HepG2 (cell line): Measurements from ENCODE around the gene CCDC87. TPM values are rescaled to one million over a fixed set of nuclear protein-coding genes. Genes with fewer than 3 reads are reported as not detected.

Experiments
- ATAC-seq: fragments of 200-7000 bp; cut with Tn5 transposase; 3 replicates; pipeline ENCODE4 v1.9.1; 2020; ENCODE audit warnings: mild to moderate bottlenecking, moderate library complexity
- BruUV-seq: library from RNA; stranded (reverse); fragments of 400-500 nt; replicated peaks from 2 replicates; lab custom pipeline; 2021; lab: Mats Ljungman, UMichigan
- CTCF ChIA-PET: fragments of 300-600 bp; formaldehyde crosslinking; extraction: SDS; loops from one replicate; lab custom pipeline; 2021; ENCODE audit warnings: low total read pairs, inconsistent platforms, low intra/inter-chr PET ratio; lab: Yijun Ruan, JAX
- POLR2A ChIA-PET: fragments of 350-600 bp; sonication (Branson Sonifier 250); formaldehyde crosslinking; loops from one replicate; lab custom pipeline; 2020; ENCODE audit warnings: antibody characterized with exemption, inconsistent platforms; lab: Yijun Ruan, JAX
- DNase-seq: peaks from one replicate; pipeline ENCODE4 v3.0.0-alpha.2; 2015; ENCODE audit warnings: low spot score
- FAIRE-seq: peaks from 3 replicates; lab custom pipeline; 2011; peaks lifted over from hg19 to GRCh38; lab: Jason Lieb, UNC
- H2AFZ ChIP-seq: one replicate; pipeline ENCODE4 v1.6.1; 2011; ENCODE audit warnings: low read length, inconsistent platforms
- H3K27ac ChIP-seq: fragments of 300-600 bp; 3 replicates; pipeline ENCODE4 v1.8.0; 2011; ENCODE audit warnings: mixed run types, mild to moderate bottlenecking, mixed read lengths, low read length, inconsistent platforms; ENCODE audit not compliant: insufficient read depth; ENCODE audit errors: extremely low read length
- H3K27me3 ChIP-seq, 2 experiments: fragments of 200-600 bp in 1 of 2; 2 replicates in 1 of 2; 3 replicates in 1 of 2; pipeline versions ENCODE4 v1.6.0 to v1.8.0; 2011; ENCODE audit warnings: low read length in 2 of 2, mild to moderate bottlenecking in 2 of 2, moderate library complexity in 2 of 2, inconsistent platforms in 1 of 2; ENCODE audit not compliant: insufficient read depth in 2 of 2, control insufficient read depth in 1 of 2
- H3K36me3 ChIP-seq, 2 experiments: fragments of 200-600 bp in 1 of 2; replicated peaks in 1 of 2; 2 replicates in 1 of 2; 3 replicates in 1 of 2; pipeline versions ENCODE4 v1.5.1 to v1.8.0; 2011; ENCODE audit warnings: low read length in 2 of 2, inconsistent platforms in 1 of 2; ENCODE audit not compliant: insufficient read depth in 2 of 2, control insufficient read depth in 1 of 2
- H3K4me1 ChIP-seq: 2 replicates; pipeline ENCODE4 v1.5.1; 2012; ENCODE audit warnings: low read length, inconsistent platforms; ENCODE audit not compliant: insufficient read depth
- H3K4me2 ChIP-seq: 2 replicates; pipeline ENCODE4 v1.6.0; 2011; ENCODE audit warnings: low read depth, low read length, inconsistent platforms
- H3K4me3 ChIP-seq, 3 experiments: fragments of 200-600 bp in 1 of 3; sonication (generic), shearing (Covaris generic) in 1 of 3; replicated peaks in 1 of 3; 2 replicates each; pipeline ENCODE4 v1.5.1; 2011 to 2016; ENCODE audit warnings: low read length in 3 of 3, inconsistent platforms in 2 of 3, low read depth in 2 of 3, mild to moderate bottlenecking in 2 of 3, control low read depth in 1 of 3, mixed read lengths in 1 of 3; ENCODE audit not compliant: insufficient read depth in 1 of 3
- H3K79me2 ChIP-seq: one replicate; pipeline ENCODE4 v1.6.1; 2011; ENCODE audit warnings: low read length, inconsistent platforms; ENCODE audit not compliant: insufficient read depth
- H3K9ac ChIP-seq: 2 replicates; pipeline ENCODE4 v1.6.0; 2011; ENCODE audit warnings: mild to moderate bottlenecking, low read depth, low read length, inconsistent platforms; ENCODE audit not compliant: insufficient read depth
- H3K9me3 ChIP-seq: 2 replicates; pipeline ENCODE4 v1.5.1; 2012; ENCODE audit warnings: mild to moderate bottlenecking, low read length
- H4K20me1 ChIP-seq: 2 replicates; pipeline ENCODE4 v1.6.0; 2011; ENCODE audit warnings: inconsistent platforms, mild to moderate bottlenecking, low read length, moderate library complexity; ENCODE audit not compliant: insufficient read depth
- CBFB ChIP-seq: sonication (generic); formaldehyde crosslinking; IDR thresholded peaks from 2 replicates; pipeline ENCODE4 v1.4.0; 2020; ENCODE audit warnings: missing genetic modification reagents
- CREBL2 ChIP-seq: sonication (generic); formaldehyde crosslinking; IDR thresholded peaks from 2 replicates; pipeline ENCODE4 v1.8.1; 2023; ENCODE audit warnings: missing genetic modification reagents, mild to moderate bottlenecking, borderline replicate concordance
- GATAD2A ChIP-seq: IDR thresholded peaks from 2 replicates; pipeline ENCODE4 v1.6.1; 2016
- NFKB2 ChIP-seq: sonication (generic); formaldehyde crosslinking; IDR thresholded peaks from 2 replicates; pipeline ENCODE4 v1.4.0; 2020; ENCODE audit warnings: missing genetic modification reagents, borderline replicate concordance
- NFKBIZ ChIP-seq: IDR thresholded peaks from 2 replicates; pipeline ENCODE4 v1.6.1; 2018; ENCODE audit warnings: missing genetic modification reagents, missing compliant biosample characterization
- NR3C1 ChIP-seq: sonication (generic); formaldehyde crosslinking; IDR thresholded peaks from 2 replicates; pipeline ENCODE4 v1.4.0; 2020; ENCODE audit warnings: missing genetic modification reagents
- TCF7L2 ChIP-seq: IDR thresholded peaks from 2 replicates; pipeline ENCODE4 v1.6.1; 2011; ENCODE audit warnings: mild to moderate bottlenecking, low read depth, low read length, moderate library complexity
- TRAFD1 ChIP-seq: sonication (generic); formaldehyde crosslinking; IDR thresholded peaks from 2 replicates; pipeline ENCODE4 v1.5.1; 2020; ENCODE audit warnings: missing genetic modification reagents, mild to moderate bottlenecking, borderline replicate concordance
- ZMYM2 ChIP-seq: sonication (generic); formaldehyde crosslinking; IDR thresholded peaks from 2 replicates; pipeline ENCODE4 v1.8.0; 2022; ENCODE audit warnings: mild to moderate bottlenecking, missing genetic modification reagents
- ZNF720 ChIP-seq: sonication (generic); formaldehyde crosslinking; IDR thresholded peaks from 2 replicates; pipeline ENCODE4 v1.4.0; 2020; ENCODE audit warnings: missing genetic modification reagents
- ZZZ3 ChIP-seq: sonication (generic); formaldehyde crosslinking; IDR thresholded peaks from 2 replicates; pipeline ENCODE4 v1.4.0; 2020; ENCODE audit warnings: missing genetic modification reagents, mild to moderate bottlenecking, borderline replicate concordance
- WGBS: methylation state at CpG from one replicate; pipeline ENCODE4 v1.1.6; 2017; ENCODE audit warnings: low lambda C conversion rate; 5-methylcytosine and 5-hydroxymethylcytosine counted together
- in situ Hi-C: cut with HindIII; loops from 2 replicates; pipeline ENCODE4 v1.10.0; 2017; ENCODE audit warnings: low pct_unique_long_range_greater_than_20kb; ENCODE audit not compliant: extremely low pct_ligation_motif_present
- intact Hi-C: fragments of 100-400 bp; cut with micrococcal nuclease; formaldehyde crosslinking; loops from one replicate; pipeline ENCODE4 v1.10.0; 2022; ENCODE audit not compliant: unreplicated experiment
- polyA plus RNA-seq, 8 experiments: library from polyadenylated mRNA; depleted of rRNA in 3 of 8; stranded (reverse) in 7 of 8; unstranded in 1 of 8; fragments of >200 nt; fragmentation: Illumina TruSeq in 4 of 8; extraction: Trizol in 4 of 8; gene quantifications; 2 replicates each; pipeline versions ENCODE4 v1.2.1 to v1.2.3, GENCODE V29; 2011 to 2016; ENCODE audit warnings: low read depth in 4 of 8, missing spikeins in 1 of 8, mixed read lengths in 1 of 8; ENCODE audit not compliant: insufficient read depth in 1 of 8
- total RNA-seq, 5 experiments: library from RNA; depleted of rRNA; stranded (reverse); fragments of >200 nt; fragmentation: Illumina TruSeq; extraction: Trizol; gene quantifications; 2 replicates each; pipeline ENCODE4 v1.2.3, GENCODE V29; 2016; ENCODE audit warnings: low read depth in 1 of 5
- TF ChIP-seq, protein P1 (sequence below): sonication (generic); formaldehyde crosslinking; IDR thresholded peaks from 2 replicates; pipeline ENCODE4 v1.5.0; 2020; ENCODE audit warnings: missing genetic modification reagents
- TF ChIP-seq, protein P2 (sequence below): sonication (generic); formaldehyde crosslinking; conservative IDR thresholded peaks from 2 replicates; pipeline ENCODE4 v1.5.0; 2020; ENCODE audit warnings: missing genetic modification reagents
- TF ChIP-seq, protein P3 (sequence below): sonication (generic); formaldehyde crosslinking; IDR thresholded peaks from 2 replicates; pipeline ENCODE4 v1.4.0; 2020; ENCODE audit warnings: mild to moderate bottlenecking, missing genetic modification reagents

CCDC87 gene
- total and polyA plus RNA-seq, 2 of the 13 experiments (the other 11 are each of a cell fraction or from before 2014, with no cell fraction given), result 0.05 to 0.42 TPM

- TF ChIP-seq NFKBIZ (CRISPR knock-in tag) (no peak), NR3C1 (CRISPR knock-in tag) (no peak), NFKB2 (CRISPR knock-in tag) (no peak)
- TF ChIP-seq, all 625 proteins: peak for 0
These were observed 50.5 kb downstream of the CCDC87 start (continued) for GRCh38 chr11:66542362-66542761.

DNA sequence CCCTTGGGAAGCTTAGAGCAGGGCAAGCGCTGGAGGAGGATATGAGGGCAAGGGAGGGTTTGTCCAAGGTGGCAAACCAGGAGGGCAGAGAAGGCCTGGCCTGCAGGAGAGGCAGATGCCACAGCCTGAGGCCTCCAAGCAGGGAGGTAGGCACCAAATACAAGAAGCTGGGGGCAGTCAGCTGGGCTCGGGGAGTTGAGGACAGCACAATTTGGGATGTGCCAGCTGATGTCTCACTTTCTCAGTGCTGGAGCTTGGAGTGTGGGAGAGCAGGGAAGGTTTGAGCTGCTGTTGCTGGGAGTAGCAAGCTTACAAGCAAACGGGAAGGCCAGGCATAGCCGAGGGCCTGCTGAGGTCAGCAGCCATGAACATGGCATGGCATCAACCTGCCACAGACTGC lies 51.0 kb downstream of the CCDC87 start:
- POLR2A ChIA-PET, result no interaction called here
- Histone ChIP-seq H3K27me3 (no peaks in the 10 kb centered on the region; a peak in 3 of 5 replicates), H3K4me2 (no peak overlapping the region), H3K4me3 (no peak overlapping the region), H3K27ac (no peak overlapping the region)
- 89% methylated on average over 4 of the region's 4 CpGs for WGBS
- FAIRE-seq, result no peak
- TF ChIP-seq, protein P1, sequence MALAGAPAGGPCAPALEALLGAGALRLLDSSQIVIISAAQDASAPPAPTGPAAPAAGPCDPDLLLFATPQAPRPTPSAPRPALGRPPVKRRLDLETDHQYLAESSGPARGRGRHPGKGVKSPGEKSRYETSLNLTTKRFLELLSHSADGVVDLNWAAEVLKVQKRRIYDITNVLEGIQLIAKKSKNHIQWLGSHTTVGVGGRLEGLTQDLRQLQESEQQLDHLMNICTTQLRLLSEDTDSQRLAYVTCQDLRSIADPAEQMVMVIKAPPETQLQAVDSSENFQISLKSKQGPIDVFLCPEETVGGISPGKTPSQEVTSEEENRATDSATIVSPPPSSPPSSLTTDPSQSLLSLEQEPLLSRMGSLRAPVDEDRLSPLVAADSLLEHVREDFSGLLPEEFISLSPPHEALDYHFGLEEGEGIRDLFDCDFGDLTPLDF (CRISPR knock-in tag), result no peak
- TF ChIP-seq CREBL2 (no peak), TCF7L2 (no peak), ZNF720 (CRISPR knock-in tag) (no peak), CBFB (no peak), ZZZ3 (CRISPR knock-in tag) (no peak), GATAD2A (no peak), TRAFD1 (CRISPR knock-in tag) (no peak), ZMYM2 (CRISPR knock-in tag) (no peak)
- TF ChIP-seq, protein P2, sequence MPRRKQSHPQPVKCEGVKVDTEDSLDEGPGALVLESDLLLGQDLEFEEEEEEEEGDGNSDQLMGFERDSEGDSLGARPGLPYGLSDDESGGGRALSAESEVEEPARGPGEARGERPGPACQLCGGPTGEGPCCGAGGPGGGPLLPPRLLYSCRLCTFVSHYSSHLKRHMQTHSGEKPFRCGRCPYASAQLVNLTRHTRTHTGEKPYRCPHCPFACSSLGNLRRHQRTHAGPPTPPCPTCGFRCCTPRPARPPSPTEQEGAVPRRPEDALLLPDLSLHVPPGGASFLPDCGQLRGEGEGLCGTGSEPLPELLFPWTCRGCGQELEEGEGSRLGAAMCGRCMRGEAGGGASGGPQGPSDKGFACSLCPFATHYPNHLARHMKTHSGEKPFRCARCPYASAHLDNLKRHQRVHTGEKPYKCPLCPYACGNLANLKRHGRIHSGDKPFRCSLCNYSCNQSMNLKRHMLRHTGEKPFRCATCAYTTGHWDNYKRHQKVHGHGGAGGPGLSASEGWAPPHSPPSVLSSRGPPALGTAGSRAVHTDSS, result no peak
- TF ChIP-seq, protein P3, sequence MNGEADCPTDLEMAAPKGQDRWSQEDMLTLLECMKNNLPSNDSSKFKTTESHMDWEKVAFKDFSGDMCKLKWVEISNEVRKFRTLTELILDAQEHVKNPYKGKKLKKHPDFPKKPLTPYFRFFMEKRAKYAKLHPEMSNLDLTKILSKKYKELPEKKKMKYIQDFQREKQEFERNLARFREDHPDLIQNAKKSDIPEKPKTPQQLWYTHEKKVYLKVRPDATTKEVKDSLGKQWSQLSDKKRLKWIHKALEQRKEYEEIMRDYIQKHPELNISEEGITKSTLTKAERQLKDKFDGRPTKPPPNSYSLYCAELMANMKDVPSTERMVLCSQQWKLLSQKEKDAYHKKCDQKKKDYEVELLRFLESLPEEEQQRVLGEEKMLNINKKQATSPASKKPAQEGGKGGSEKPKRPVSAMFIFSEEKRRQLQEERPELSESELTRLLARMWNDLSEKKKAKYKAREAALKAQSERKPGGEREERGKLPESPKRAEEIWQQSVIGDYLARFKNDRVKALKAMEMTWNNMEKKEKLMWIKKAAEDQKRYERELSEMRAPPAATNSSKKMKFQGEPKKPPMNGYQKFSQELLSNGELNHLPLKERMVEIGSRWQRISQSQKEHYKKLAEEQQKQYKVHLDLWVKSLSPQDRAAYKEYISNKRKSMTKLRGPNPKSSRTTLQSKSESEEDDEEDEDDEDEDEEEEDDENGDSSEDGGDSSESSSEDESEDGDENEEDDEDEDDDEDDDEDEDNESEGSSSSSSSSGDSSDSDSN (CRISPR knock-in tag), result no peak
- TF ChIP-seq, all 625 proteins: peak for 0
- H3K79me2 ChIP-seq, result no peaks in the 10 kb centered on the region
- H2AFZ ChIP-seq, result no peak overlapping the region
- H3K9me3 ChIP-seq, result no peaks in the 10 kb centered on the region
- CTCF ChIA-PET, result no interaction called here
- intact Hi-C loops (no loop called here), in situ Hi-C loops (no loop called here)
- BruUV-seq, result no TSS peak
- H3K4me1 ChIP-seq, result peaks cover 14% of the 10 kb centered on the region
- no peaks in the 10 kb centered on the region for H3K36me3 ChIP-seq
- DNase-seq (no peak), ATAC-seq (no peak)
- no peak overlapping the region for H3K9ac ChIP-seq
- H4K20me1 ChIP-seq, result no peaks in the 10 kb centered on the region
